PC-3 (cell line): ENCODE results near the gene CASP10. TPM values are rescaled to one million over a fixed set of nuclear protein-coding genes. Genes with fewer than 3 reads are reported as not detected.

Source experiments
- ATAC-seq: fragments of 200-7000 bp; cut with Tn5 transposase; 2 replicates; pipeline ENCODE4 v1.9.1; 2020; ENCODE audit warnings: mild to moderate bottlenecking, moderate library complexity
- BruUV-seq: library from RNA; stranded (reverse); fragments of 400-500 nt; replicated peaks from 2 replicates; lab custom pipeline; 2021; lab: Mats Ljungman, UMichigan
- CTCF ChIA-PET: fragments of 300-600 bp; sonication (Branson Sonifier 250); formaldehyde crosslinking; loops from one replicate; lab custom pipeline; 2022; ENCODE audit warnings: antibody characterized with exemption; lab: Charles Lee
- POLR2A ChIA-PET: fragments of 300-600 bp; sonication (Branson Sonifier 250); formaldehyde crosslinking; loops from one replicate; lab custom pipeline; 2022; ENCODE audit warnings: antibody characterized with exemption; ENCODE audit not compliant: unreplicated experiment; lab: Charles Lee
- DNase-seq: peaks from one replicate; pipeline ENCODE4 v3.0.0-alpha.2; 2015
- H2AFZ ChIP-seq: fragments of 300-600 bp; sonication (generic); 2 replicates; pipeline ENCODE4 v1.6.0; 2016; ENCODE audit warnings: antibody characterized with exemption, low read length
- H3F3A ChIP-seq: fragments of 300-600 bp; sonication (generic); one replicate; pipeline ENCODE4 v1.6.0; 2017; ENCODE audit warnings: antibody characterized with exemption, low read length, control low read depth, mild to moderate bottlenecking; ENCODE audit not compliant: unreplicated experiment
- H3K27ac ChIP-seq: fragments of 300-600 bp; sonication (generic); 2 replicates; pipeline ENCODE4 v1.5.1; 2016; ENCODE audit warnings: mild to moderate bottlenecking, low read length
- H3K27me3 ChIP-seq: fragments of 300-600 bp; sonication (generic); 2 replicates; pipeline ENCODE4 v1.6.1; 2016; ENCODE audit warnings: low read length, mixed read lengths
- H3K36me3 ChIP-seq: fragments of 300-600 bp; sonication (generic); 2 replicates; pipeline ENCODE4 v1.6.1; 2016; ENCODE audit warnings: low read depth, mixed run types, low read length, mixed read lengths
- H3K4me1 ChIP-seq: fragments of 300-600 bp; sonication (generic); 2 replicates; pipeline ENCODE4 v1.5.1; 2016; ENCODE audit warnings: low read length; ENCODE audit not compliant: insufficient read depth
- H3K4me2 ChIP-seq: fragments of 300-600 bp; sonication (generic); 2 replicates; pipeline ENCODE4 v1.6.0; 2016; ENCODE audit warnings: low read length
- H3K4me3 ChIP-seq: fragments of 300-600 bp; sonication (generic); 2 replicates; pipeline ENCODE4 v1.5.1; 2016; ENCODE audit warnings: mild to moderate bottlenecking, low read length, mixed read lengths
- H3K79me2 ChIP-seq: fragments of 300-600 bp; sonication (generic); 2 replicates; pipeline ENCODE4 v1.6.1; 2017; ENCODE audit warnings: low read length, mixed read lengths
- H3K9ac ChIP-seq: fragments of 300-600 bp; sonication (generic); 2 replicates; pipeline ENCODE4 v1.6.0; 2016; ENCODE audit warnings: mild to moderate bottlenecking, low read length
- H3K9me2 ChIP-seq: fragments of 300-600 bp; sonication (generic); replicated peaks from 2 replicates; pipeline ENCODE4 v1.6.1; 2016; ENCODE audit warnings: mixed run types, low read length, mixed read lengths
- H3K9me3 ChIP-seq: fragments of 300-600 bp; sonication (generic); 2 replicates; pipeline ENCODE4 v1.6.1; 2016; ENCODE audit warnings: low read length, mixed read lengths
- H4K20me1 ChIP-seq: fragments of 300-600 bp; sonication (generic); 2 replicates; pipeline ENCODE4 v1.6.1; 2016; ENCODE audit warnings: low read length, mixed read lengths
- CTCF ChIP-seq: fragments of 300-600 bp; sonication (generic); conservative IDR thresholded peaks from 2 replicates; pipeline ENCODE4 v1.5.1; 2017; ENCODE audit warnings: antibody characterized with exemption, low read depth, mild to moderate bottlenecking, low read length
- EZH2 ChIP-seq: fragments of 300-600 bp; sonication (generic); IDR thresholded peaks from one replicate; pipeline ENCODE4 v1.6.1; 2017; ENCODE audit warnings: antibody characterized with exemption, mild to moderate bottlenecking, low read length; ENCODE audit not compliant: unreplicated experiment
- EZH2phosphoT487 ChIP-seq: fragments of 300-600 bp; sonication (generic); IDR thresholded peaks from 2 replicates; pipeline ENCODE4 v1.6.1; 2018; ENCODE audit warnings: mild to moderate bottlenecking, antibody characterized with exemption, low read length, borderline replicate concordance
- intact Hi-C: fragments of 100-400 bp; cut with micrococcal nuclease; formaldehyde crosslinking; loops from 2 replicates; pipeline ENCODE4 v1.9.0; 2023
- total RNA-seq: library from RNA; depleted of rRNA; stranded (reverse); fragments of >200 nt; gene quantifications from 2 replicates; pipeline ENCODE4 v1.2.3, GENCODE V29; 2014

The CASP10 gene
- total RNA-seq, 1 experiment from 2014 or later = 4.2 TPM

DNA sequence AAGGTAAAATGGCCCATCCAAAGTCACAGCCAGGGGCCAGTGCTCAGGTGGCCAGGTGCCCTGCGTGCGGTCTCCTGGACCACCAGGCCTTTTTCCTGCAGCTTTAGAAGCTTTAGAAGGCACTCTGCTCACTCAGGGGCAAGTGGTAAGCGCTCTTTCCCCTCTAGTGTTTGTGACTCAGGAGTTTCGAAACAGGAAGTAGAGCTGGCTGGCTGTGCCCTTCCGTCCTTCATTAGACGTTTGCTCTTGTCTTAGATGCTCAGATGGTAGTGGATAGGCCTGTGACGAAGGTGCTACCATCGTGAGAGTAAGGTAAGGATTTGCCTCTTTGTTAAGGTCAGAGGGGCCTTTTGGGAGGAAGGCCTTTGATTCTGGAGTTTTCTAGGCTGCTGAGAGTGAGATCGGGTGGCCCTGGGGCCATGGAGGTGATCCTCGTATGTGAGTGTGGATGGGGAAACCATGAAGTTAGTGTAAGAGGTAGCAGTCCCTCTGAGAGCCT lies 77.4 kb downstream of the CASP10 start, which contains the start of gene CASP8:
TSS of gene CASP8 (plus strand) at position 235 of the 499 bp plus-strand sequence. CDS start 5,951 bp downstream, outside the sequence.
- no peak for TF ChIP-seq CTCF
- TF ChIP-seq EZH2 = no peak
- no peak for TF ChIP-seq EZH2phosphoT487
- Histone ChIP-seq H3K27me3 (no peaks in the 10 kb centered on the region), H2AFZ (no peak within 1 kb of the TSS), H3F3A (no peaks in the 10 kb centered on the region), H3K36me3 (no peaks in the 10 kb centered on the region), H3K79me2 (peaks cover 53% of the 10 kb centered on the region), H3K4me3 (peak within 1 kb of the TSS; percentile 81; the same call in 1 of the 2 replicates), H3K9ac (no peak within 1 kb of the TSS), H3K4me1 (peaks cover 30% of the 10 kb centered on the region), H3K4me2 (peak within 1 kb of the TSS; percentile 86), H3K27ac (no peak within 1 kb of the TSS), H3K9me3 (no peaks in the 10 kb centered on the region), H4K20me1 (no peaks in the 10 kb centered on the region), H3K9me2 (no peaks in the 10 kb centered on the region)
- peak; percentile 35 for DNase-seq
- ATAC-seq = no peak
- ChIA-PET POLR2A (no interaction called here), CTCF (no interaction called here)
- intact Hi-C loops = no loop called here
- no TSS peak for BruUV-seq

DNA sequence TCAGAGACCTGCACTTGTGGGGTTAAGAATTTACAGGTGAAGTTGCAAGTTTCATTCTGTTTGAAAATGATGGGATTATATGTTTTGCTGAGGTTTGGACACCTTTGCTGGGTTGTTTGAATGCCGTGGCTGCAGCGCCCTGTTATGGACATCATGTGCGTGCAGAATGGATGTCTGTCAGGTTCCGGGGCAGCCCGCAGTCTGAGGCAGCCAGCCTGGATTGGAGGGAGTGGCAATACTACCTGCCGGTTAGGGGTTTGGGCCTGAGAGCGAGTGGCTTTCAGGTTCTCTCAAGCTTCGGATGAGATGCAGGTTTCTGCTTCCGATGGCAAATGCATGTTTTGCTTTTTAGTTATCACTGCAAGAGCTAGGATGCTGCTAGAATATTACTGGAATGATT lies 78.5 kb downstream of the CASP10 start:
- ATAC-seq (no peak), DNase-seq (no peak)
- no peaks in the 10 kb centered on the region for H3K27me3 ChIP-seq
- BruUV-seq = no TSS peak
- H3K4me2 ChIP-seq = no peak overlapping the region
- intact Hi-C loops = no loop called here
- no peak overlapping the region for H2AFZ ChIP-seq
- H3K9ac ChIP-seq = no peak overlapping the region
- no peaks in the 10 kb centered on the region for H3K9me3 ChIP-seq
- peaks cover 53% of the 10 kb centered on the region for H3K79me2 ChIP-seq
- H4K20me1 ChIP-seq = no peaks in the 10 kb centered on the region
- H3K27ac ChIP-seq = no peak overlapping the region
- TF ChIP-seq EZH2 (no peak), EZH2phosphoT487 (no peak)
- no peaks in the 10 kb centered on the region for H3K36me3 ChIP-seq
- H3K9me2 ChIP-seq = no peaks in the 10 kb centered on the region
- POLR2A ChIA-PET = no interaction called here
- H3K4me1 ChIP-seq = peaks cover 30% of the 10 kb centered on the region
- H3F3A ChIP-seq = no peaks in the 10 kb centered on the region
- CTCF ChIA-PET = no interaction called here
- H3K4me3 ChIP-seq = no peak overlapping the region

- H3K4me3 ChIP-seq = no peak overlapping the region
- no peaks in the 10 kb centered on the region for H4K20me1 ChIP-seq
- peaks cover 53% of the 10 kb centered on the region for H3K79me2 ChIP-seq
- intact Hi-C loops = no loop called here
- ATAC-seq (no peak), DNase-seq (no peak)
- ChIA-PET POLR2A (no interaction called here), CTCF (no interaction called here)
- peaks cover 30% of the 10 kb centered on the region for H3K4me1 ChIP-seq
- no peak for TF ChIP-seq CTCF
- no peak for TF ChIP-seq EZH2phosphoT487
- TF ChIP-seq EZH2 = no peak
- no peaks in the 10 kb centered on the region for H3K36me3 ChIP-seq
- H3K4me2 ChIP-seq = no peak overlapping the region
- H3K27me3 ChIP-seq = no peaks in the 10 kb centered on the region
- H3K9me3 ChIP-seq = no peaks in the 10 kb centered on the region
- H3K9me2 ChIP-seq = no peaks in the 10 kb centered on the region
- BruUV-seq = no TSS peak
- H3K9ac ChIP-seq = no peak overlapping the region
- H3F3A ChIP-seq = no peaks in the 10 kb centered on the region
- no peak overlapping the region for H2AFZ ChIP-seq
- H3K27ac ChIP-seq = no peak overlapping the region
These were observed 79.0 kb downstream of the CASP10 start for GRCh38 chr2:201261906-201262305.
